Measurements from ENCODE around the gene PCDHA4. TPM values are rescaled to one million over a fixed set of nuclear protein-coding genes. Genes with fewer than 3 reads are reported as not detected.

Gene PCDHA4
- total and polyA plus RNA-seq, 9 of the 15 experiments (the other 6 are each of a cell fraction or from before 2014, with no cell fraction given): not detected

DNA sequence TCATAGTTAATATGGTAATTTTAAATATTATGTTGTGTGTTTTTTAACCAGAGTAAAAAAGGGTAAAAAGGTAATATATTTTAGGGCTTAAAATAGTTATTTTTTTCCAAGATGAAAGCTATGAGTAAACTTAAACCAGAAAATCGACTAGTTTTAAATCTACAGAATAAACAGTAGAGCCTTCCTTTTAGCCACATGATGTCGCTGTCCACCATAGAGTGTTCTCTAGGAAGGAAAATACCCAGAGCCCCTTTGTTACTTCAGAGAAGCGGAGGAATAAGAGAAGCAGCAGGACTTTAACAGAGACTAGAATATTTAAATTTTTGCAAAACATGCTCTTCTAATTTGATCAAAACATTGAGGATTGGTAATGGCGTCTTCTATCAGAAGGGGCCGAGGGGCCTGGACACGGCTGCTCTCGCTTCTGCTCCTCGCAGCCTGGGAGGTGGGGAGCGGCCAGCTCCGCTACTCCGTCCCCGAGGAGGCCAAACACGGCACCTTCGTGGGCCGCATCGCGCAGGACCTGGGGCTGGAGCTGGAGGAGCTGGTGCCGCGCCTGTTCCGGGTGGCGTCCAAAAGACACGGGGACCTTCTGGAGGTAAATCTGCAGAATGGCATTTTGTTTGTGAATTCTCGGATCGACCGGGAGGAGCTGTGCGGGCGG, 12.1 kb upstream of the PCDHA4 start, which contains the start of gene PCDHA2:
TSS of gene PCDHA2 (plus strand) at position 258 of the 664 bp plus-strand sequence.
- intact Hi-C loops (cut with micrococcal nuclease) (no loop called here), in situ Hi-C loops (cut with MboI) (no loop called here)
- POLR2A ChIA-PET: interaction anchor here (1.0 kb wide), 1 partner anchor 14 kb away, joined by 3 read pairs; no protein-coding TSS in a partner anchor
- Histone ChIP-seq H3K4me1 (replicated peaks in 1 of 2; ENCODE audit: control insufficient read depth in 2 of 2, insufficient read depth in 2 of 2, low read length in 2 of 2) (no peaks in the 10 kb centered on the region; a peak in 1 of 5 replicates), H3K9me1 (ENCODE audit: control insufficient read depth, insufficient read depth, low read length) (no peaks in the 10 kb centered on the region), H3K27ac (ENCODE audit: extremely low read depth, low read depth, low read length) (no peak within 1 kb of the TSS), H4K20me1 (replicated peaks; ENCODE audit: control insufficient read depth, insufficient read depth, low read length) (no peaks in the 10 kb centered on the region), H3K4me2 (ENCODE audit: insufficient read depth, low read length) (no peak within 1 kb of the TSS), H2AFZ (ENCODE audit: low read depth, low read length) (0 out of 2 replicates have a peak within 1 kb of the TSS, but pooled peaks have one; percentile 26), H3K9me3 (replicated peaks; ENCODE audit: control insufficient read depth, insufficient read depth, low read depth, low read length) (no peaks in the 10 kb centered on the region), H3K4me3 (no peak within 1 kb of the TSS), H3K36me3 (ENCODE audit: control insufficient read depth, insufficient read depth, low read length) (no peaks in the 10 kb centered on the region), H3K27me3 (ENCODE audit: control insufficient read depth in 2 of 2, insufficient read depth in 2 of 2, low read length in 2 of 2) (no peaks in the 10 kb centered on the region), H3K79me2 (ENCODE audit: control insufficient read depth, insufficient read depth, low read length) (no peaks in the 10 kb centered on the region), H3K9ac (ENCODE audit: insufficient read depth in 1 of 2, low read depth in 2 of 2, low read length in 2 of 2) (no peak within 1 kb of the TSS)
- 4% methylated on average over 23 of the region's 27 CpGs for WGBS (ENCODE audit: insufficient coverage, low coverage, missing lambda C conversion rate)
- no TSS peak for BruUV-seq (replicated peaks)
- TF ChIP-seq, protein P1, sequence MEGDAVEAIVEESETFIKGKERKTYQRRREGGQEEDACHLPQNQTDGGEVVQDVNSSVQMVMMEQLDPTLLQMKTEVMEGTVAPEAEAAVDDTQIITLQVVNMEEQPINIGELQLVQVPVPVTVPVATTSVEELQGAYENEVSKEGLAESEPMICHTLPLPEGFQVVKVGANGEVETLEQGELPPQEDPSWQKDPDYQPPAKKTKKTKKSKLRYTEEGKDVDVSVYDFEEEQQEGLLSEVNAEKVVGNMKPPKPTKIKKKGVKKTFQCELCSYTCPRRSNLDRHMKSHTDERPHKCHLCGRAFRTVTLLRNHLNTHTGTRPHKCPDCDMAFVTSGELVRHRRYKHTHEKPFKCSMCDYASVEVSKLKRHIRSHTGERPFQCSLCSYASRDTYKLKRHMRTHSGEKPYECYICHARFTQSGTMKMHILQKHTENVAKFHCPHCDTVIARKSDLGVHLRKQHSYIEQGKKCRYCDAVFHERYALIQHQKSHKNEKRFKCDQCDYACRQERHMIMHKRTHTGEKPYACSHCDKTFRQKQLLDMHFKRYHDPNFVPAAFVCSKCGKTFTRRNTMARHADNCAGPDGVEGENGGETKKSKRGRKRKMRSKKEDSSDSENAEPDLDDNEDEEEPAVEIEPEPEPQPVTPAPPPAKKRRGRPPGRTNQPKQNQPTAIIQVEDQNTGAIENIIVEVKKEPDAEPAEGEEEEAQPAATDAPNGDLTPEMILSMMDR (IDR thresholded peaks at IDR 0.05 in 2 of 3, conservative IDR thresholded peaks at IDR 0.05 in 1 of 3; ENCODE audit: insufficient read depth in 2 of 3, low read depth in 1 of 3, low read length in 3 of 3): peak in 2 of 3 experiments; percentile 20 to 39; a peak in 3 of 6 replicates
- TF ChIP-seq, protein P2, sequence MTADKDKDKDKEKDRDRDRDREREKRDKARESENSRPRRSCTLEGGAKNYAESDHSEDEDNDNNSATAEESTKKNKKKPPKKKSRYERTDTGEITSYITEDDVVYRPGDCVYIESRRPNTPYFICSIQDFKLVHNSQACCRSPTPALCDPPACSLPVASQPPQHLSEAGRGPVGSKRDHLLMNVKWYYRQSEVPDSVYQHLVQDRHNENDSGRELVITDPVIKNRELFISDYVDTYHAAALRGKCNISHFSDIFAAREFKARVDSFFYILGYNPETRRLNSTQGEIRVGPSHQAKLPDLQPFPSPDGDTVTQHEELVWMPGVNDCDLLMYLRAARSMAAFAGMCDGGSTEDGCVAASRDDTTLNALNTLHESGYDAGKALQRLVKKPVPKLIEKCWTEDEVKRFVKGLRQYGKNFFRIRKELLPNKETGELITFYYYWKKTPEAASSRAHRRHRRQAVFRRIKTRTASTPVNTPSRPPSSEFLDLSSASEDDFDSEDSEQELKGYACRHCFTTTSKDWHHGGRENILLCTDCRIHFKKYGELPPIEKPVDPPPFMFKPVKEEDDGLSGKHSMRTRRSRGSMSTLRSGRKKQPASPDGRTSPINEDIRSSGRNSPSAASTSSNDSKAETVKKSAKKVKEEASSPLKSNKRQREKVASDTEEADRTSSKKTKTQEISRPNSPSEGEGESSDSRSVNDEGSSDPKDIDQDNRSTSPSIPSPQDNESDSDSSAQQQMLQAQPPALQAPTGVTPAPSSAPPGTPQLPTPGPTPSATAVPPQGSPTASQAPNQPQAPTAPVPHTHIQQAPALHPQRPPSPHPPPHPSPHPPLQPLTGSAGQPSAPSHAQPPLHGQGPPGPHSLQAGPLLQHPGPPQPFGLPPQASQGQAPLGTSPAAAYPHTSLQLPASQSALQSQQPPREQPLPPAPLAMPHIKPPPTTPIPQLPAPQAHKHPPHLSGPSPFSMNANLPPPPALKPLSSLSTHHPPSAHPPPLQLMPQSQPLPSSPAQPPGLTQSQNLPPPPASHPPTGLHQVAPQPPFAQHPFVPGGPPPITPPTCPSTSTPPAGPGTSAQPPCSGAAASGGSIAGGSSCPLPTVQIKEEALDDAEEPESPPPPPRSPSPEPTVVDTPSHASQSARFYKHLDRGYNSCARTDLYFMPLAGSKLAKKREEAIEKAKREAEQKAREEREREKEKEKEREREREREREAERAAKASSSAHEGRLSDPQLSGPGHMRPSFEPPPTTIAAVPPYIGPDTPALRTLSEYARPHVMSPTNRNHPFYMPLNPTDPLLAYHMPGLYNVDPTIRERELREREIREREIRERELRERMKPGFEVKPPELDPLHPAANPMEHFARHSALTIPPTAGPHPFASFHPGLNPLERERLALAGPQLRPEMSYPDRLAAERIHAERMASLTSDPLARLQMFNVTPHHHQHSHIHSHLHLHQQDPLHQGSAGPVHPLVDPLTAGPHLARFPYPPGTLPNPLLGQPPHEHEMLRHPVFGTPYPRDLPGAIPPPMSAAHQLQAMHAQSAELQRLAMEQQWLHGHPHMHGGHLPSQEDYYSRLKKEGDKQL (CRISPR knock-in tag; IDR thresholded peaks at IDR 0.05; ENCODE audit: borderline replicate concordance): no peak
- peak; percentile 77 for ATAC-seq
- CTCF ChIA-PET (ENCODE audit: low intra/inter-chr PET ratio): interaction anchor here (1.0 kb wide), 1 partner anchor 60 kb away, joined by 4 read pairs; no protein-coding TSS in a partner anchor
- peak in 1 of 4 experiments; percentile 6 for DNase-seq (ENCODE audit: extremely low read depth in 1 of 4, low spot score in 3 of 4)
- no peak for FAIRE-seq

Measured in K562 (cell line).